Nephron progenitor cell (in vitro differentiated cells): ENCODE measurements around the gene KRIT1.

Experiments
- DNase-seq: peaks from one replicate; pipeline ENCODE4 v3.0.0; 2021
- H3K27ac Mint-ChIP-seq: 2 replicates; pipeline ENCODE4 v1.8.0; 2021; ENCODE audit warnings: mild to moderate bottlenecking, moderate library complexity, mixed read lengths
- H3K27me3 Mint-ChIP-seq: 2 replicates; pipeline ENCODE4 v1.8.0; 2021; ENCODE audit warnings: mild to moderate bottlenecking, low read depth, mixed read lengths; ENCODE audit not compliant: poor library complexity
- H3K36me3 Mint-ChIP-seq: 2 replicates; pipeline ENCODE4 v1.8.0; 2021; ENCODE audit warnings: low read depth, mixed read lengths
- H3K4me1 Mint-ChIP-seq: 2 replicates; pipeline ENCODE4 v1.8.0; 2021; ENCODE audit warnings: mixed read lengths
- H3K4me3 Mint-ChIP-seq: 2 replicates; pipeline ENCODE4 v1.8.0; 2021; ENCODE audit warnings: mild to moderate bottlenecking, moderate library complexity, mixed read lengths
- H3K9me3 Mint-ChIP-seq: 2 replicates; pipeline ENCODE4 v1.8.0; 2021; ENCODE audit warnings: mild to moderate bottlenecking, moderate library complexity, mixed read lengths
- CTCF ChIP-seq: fragments of 200-600 bp; sonication (generic); IDR thresholded peaks from 2 replicates; pipeline ENCODE4 v1.5.0; 2021; ENCODE audit warnings: antibody characterized with exemption

KRIT1 gene

GRCh38 chr7:92155108-92155739, 90.5 kb downstream of the KRIT1 start:
- Mint-ChIP-seq H3K27ac (no peak overlapping the region), H3K36me3 (no peaks in the 10 kb centered on the region), H3K4me1 (no peaks in the 10 kb centered on the region), H3K4me3 (no peak overlapping the region), H3K27me3 (peaks cover 4% of the 10 kb centered on the region), H3K9me3 (no peaks in the 10 kb centered on the region)
- no peak for DNase-seq
- TF ChIP-seq CTCF = no peak

GRCh38 chr7:92150450-92151017, 95.2 kb downstream of the KRIT1 start:
- no peaks in the 10 kb centered on the region for H3K9me3 Mint-ChIP-seq
- no peaks in the 10 kb centered on the region for H3K4me1 Mint-ChIP-seq
- H3K27me3 Mint-ChIP-seq = peaks cover 8% of the 10 kb centered on the region
- DNase-seq = no peak
- H3K4me3 Mint-ChIP-seq = no peak overlapping the region
- H3K36me3 Mint-ChIP-seq = no peaks in the 10 kb centered on the region
- H3K27ac Mint-ChIP-seq = no peak overlapping the region
- TF ChIP-seq CTCF = no peak

GRCh38 chr7:92149736-92150239, 95.9 kb downstream of the KRIT1 start:
- no peak for DNase-seq
- Mint-ChIP-seq H3K27me3 (peaks cover 8% of the 10 kb centered on the region), H3K36me3 (no peaks in the 10 kb centered on the region), H3K4me1 (no peaks in the 10 kb centered on the region), H3K9me3 (no peaks in the 10 kb centered on the region), H3K4me3 (no peak overlapping the region), H3K27ac (no peak overlapping the region)
- TF ChIP-seq CTCF = no peak
